ENCODE results near the gene E4F1. TPM values are rescaled to one million over a fixed set of nuclear protein-coding genes. Genes with fewer than 3 reads are reported as not detected.
A peak's percentile ranks its signal among the peaks of the same experiment; 100 is the strongest.

The E4F1 gene
- total and polyA plus RNA-seq, 10 of the 15 experiments (the other 5 are each of a cell fraction or from before 2014, with no cell fraction given): 0.23 to 36.5 (median 14.5) TPM

DNA sequence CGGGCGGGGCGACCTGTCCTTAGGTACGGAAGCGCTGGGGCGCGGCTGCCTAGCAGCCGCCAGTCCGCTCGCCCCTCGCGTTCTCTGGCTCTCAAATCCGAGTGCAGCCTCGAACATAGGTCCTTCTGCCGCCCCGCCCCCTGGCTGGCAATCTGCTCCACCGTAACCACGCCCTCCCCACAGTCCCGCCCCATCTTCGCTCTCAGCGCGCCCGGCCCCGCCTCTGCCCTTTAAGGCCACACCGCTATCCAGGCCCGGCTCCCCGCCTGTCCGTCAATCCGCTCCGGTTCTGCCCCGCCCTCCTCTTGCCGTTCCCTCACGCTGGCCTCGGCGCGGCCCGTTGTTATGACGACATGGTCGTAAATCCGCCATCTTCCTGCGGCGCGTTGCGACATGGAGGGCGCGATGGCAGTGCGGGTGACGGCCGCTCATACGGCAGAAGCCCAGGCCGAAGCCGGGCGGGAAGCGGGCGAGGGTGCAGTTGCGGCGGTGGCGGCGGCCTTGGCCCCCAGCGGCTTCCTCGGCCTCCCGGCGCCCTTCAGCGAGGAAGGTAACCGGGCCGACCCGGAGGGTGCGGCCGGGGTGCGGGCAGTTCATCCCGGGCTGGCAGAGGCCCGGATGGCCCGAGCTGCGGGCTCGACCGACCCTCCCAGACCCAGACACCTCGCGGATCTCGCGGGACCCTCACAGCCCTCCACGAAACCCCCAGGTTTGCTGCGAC lies at the start of gene E4F1 (continued):
- peak; percentile 42; the same call in 1 of the 2 replicates for TF ChIP-seq NR2F1 (conservative IDR thresholded peaks at IDR 0.05)
- no peak for TF ChIP-seq NFIC (IDR thresholded peaks at IDR 0.05; ENCODE audit: low read depth, low read length)
- TF ChIP-seq HDGF (IDR thresholded peaks at IDR 0.05): peak; percentile 100
- no peak for TF ChIP-seq ESRRA (IDR thresholded peaks at IDR 0.05; ENCODE audit: low read length)
- TF ChIP-seq KDM1A (IDR thresholded peaks at IDR 0.05; ENCODE audit: borderline replicate concordance): no peak
- TF ChIP-seq IRF4 (IDR thresholded peaks at IDR 0.05; ENCODE audit: low read depth, low read length): no peak
- TF ChIP-seq NFYB (IDR thresholded peaks at IDR 0.05; ENCODE audit: insufficient read depth, low read depth, low read length): peak; percentile 20; the same call in 1 of the 2 replicates
- TF ChIP-seq JUNB (IDR thresholded peaks at IDR 0.05): no peak
- TF ChIP-seq SIN3A (IDR thresholded peaks at IDR 0.05; ENCODE audit: low read depth, low read length): peak; percentile 70; the same call in 1 of the 2 replicates
- TF ChIP-seq, protein P1, sequence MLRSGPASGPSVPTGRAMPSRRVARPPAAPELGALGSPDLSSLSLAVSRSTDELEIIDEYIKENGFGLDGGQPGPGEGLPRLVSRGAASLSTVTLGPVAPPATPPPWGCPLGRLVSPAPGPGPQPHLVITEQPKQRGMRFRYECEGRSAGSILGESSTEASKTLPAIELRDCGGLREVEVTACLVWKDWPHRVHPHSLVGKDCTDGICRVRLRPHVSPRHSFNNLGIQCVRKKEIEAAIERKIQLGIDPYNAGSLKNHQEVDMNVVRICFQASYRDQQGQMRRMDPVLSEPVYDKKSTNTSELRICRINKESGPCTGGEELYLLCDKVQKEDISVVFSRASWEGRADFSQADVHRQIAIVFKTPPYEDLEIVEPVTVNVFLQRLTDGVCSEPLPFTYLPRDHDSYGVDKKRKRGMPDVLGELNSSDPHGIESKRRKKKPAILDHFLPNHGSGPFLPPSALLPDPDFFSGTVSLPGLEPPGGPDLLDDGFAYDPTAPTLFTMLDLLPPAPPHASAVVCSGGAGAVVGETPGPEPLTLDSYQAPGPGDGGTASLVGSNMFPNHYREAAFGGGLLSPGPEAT (IDR thresholded peaks at IDR 0.05; ENCODE audit: low read depth): peak; percentile 61; the same call in 1 of the 2 replicates
- TF ChIP-seq FOXK2 (IDR thresholded peaks at IDR 0.05): no peak
- TF ChIP-seq, protein P2, sequence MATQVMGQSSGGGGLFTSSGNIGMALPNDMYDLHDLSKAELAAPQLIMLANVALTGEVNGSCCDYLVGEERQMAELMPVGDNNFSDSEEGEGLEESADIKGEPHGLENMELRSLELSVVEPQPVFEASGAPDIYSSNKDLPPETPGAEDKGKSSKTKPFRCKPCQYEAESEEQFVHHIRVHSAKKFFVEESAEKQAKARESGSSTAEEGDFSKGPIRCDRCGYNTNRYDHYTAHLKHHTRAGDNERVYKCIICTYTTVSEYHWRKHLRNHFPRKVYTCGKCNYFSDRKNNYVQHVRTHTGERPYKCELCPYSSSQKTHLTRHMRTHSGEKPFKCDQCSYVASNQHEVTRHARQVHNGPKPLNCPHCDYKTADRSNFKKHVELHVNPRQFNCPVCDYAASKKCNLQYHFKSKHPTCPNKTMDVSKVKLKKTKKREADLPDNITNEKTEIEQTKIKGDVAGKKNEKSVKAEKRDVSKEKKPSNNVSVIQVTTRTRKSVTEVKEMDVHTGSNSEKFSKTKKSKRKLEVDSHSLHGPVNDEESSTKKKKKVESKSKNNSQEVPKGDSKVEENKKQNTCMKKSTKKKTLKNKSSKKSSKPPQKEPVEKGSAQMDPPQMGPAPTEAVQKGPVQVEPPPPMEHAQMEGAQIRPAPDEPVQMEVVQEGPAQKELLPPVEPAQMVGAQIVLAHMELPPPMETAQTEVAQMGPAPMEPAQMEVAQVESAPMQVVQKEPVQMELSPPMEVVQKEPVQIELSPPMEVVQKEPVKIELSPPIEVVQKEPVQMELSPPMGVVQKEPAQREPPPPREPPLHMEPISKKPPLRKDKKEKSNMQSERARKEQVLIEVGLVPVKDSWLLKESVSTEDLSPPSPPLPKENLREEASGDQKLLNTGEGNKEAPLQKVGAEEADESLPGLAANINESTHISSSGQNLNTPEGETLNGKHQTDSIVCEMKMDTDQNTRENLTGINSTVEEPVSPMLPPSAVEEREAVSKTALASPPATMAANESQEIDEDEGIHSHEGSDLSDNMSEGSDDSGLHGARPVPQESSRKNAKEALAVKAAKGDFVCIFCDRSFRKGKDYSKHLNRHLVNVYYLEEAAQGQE (IDR thresholded peaks at IDR 0.05; ENCODE audit: low read depth, low read length): no peak
- TF ChIP-seq FOS (IDR thresholded peaks at IDR 0.05; ENCODE audit: borderline replicate concordance, extremely low read depth, insufficient read length): no peak
- no peak for TF ChIP-seq ZZZ3 (IDR thresholded peaks at IDR 0.05; ENCODE audit: control insufficient read depth, insufficient read length, low read depth)
- TF ChIP-seq, protein P3, sequence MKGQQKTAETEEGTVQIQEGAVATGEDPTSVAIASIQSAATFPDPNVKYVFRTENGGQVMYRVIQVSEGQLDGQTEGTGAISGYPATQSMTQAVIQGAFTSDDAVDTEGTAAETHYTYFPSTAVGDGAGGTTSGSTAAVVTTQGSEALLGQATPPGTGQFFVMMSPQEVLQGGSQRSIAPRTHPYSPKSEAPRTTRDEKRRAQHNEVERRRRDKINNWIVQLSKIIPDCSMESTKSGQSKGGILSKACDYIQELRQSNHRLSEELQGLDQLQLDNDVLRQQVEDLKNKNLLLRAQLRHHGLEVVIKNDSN (IDR thresholded peaks at IDR 0.05; ENCODE audit: borderline replicate concordance, extremely low read length, insufficient read depth, low read depth, low read length): no peak
- TF ChIP-seq, protein P4, sequence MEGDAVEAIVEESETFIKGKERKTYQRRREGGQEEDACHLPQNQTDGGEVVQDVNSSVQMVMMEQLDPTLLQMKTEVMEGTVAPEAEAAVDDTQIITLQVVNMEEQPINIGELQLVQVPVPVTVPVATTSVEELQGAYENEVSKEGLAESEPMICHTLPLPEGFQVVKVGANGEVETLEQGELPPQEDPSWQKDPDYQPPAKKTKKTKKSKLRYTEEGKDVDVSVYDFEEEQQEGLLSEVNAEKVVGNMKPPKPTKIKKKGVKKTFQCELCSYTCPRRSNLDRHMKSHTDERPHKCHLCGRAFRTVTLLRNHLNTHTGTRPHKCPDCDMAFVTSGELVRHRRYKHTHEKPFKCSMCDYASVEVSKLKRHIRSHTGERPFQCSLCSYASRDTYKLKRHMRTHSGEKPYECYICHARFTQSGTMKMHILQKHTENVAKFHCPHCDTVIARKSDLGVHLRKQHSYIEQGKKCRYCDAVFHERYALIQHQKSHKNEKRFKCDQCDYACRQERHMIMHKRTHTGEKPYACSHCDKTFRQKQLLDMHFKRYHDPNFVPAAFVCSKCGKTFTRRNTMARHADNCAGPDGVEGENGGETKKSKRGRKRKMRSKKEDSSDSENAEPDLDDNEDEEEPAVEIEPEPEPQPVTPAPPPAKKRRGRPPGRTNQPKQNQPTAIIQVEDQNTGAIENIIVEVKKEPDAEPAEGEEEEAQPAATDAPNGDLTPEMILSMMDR (IDR thresholded peaks at IDR 0.05 in 2 of 3, conservative IDR thresholded peaks at IDR 0.05 in 1 of 3; ENCODE audit: control insufficient read depth in 2 of 3, extremely low read depth in 1 of 3, insufficient read depth in 1 of 3, low read depth in 3 of 3, low read length in 3 of 3): no peak
- TF ChIP-seq, protein P5, sequence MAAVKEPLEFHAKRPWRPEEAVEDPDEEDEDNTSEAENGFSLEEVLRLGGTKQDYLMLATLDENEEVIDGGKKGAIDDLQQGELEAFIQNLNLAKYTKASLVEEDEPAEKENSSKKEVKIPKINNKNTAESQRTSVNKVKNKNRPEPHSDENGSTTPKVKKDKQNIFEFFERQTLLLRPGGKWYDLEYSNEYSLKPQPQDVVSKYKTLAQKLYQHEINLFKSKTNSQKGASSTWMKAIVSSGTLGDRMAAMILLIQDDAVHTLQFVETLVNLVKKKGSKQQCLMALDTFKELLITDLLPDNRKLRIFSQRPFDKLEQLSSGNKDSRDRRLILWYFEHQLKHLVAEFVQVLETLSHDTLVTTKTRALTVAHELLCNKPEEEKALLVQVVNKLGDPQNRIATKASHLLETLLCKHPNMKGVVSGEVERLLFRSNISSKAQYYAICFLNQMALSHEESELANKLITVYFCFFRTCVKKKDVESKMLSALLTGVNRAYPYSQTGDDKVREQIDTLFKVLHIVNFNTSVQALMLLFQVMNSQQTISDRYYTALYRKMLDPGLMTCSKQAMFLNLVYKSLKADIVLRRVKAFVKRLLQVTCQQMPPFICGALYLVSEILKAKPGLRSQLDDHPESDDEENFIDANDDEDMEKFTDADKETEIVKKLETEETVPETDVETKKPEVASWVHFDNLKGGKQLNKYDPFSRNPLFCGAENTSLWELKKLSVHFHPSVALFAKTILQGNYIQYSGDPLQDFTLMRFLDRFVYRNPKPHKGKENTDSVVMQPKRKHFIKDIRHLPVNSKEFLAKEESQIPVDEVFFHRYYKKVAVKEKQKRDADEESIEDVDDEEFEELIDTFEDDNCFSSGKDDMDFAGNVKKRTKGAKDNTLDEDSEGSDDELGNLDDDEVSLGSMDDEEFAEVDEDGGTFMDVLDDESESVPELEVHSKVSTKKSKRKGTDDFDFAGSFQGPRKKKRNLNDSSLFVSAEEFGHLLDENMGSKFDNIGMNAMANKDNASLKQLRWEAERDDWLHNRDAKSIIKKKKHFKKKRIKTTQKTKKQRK (IDR thresholded peaks at IDR 0.05; ENCODE audit: low read depth, low read length): no peak
- TF ChIP-seq POU2F2 (IDR thresholded peaks at IDR 0.05; ENCODE audit: borderline replicate concordance, low read depth, low read length): peak; percentile 86; the same call in 2 of the 3 replicates
